Activated naive CD8-positive, alpha-beta T cell (primary cell): ENCODE data around the gene STON2.

ENCODE experiments used
- H3K27ac Mint-ChIP-seq: one replicate; pipeline ENCODE4 v1.8.0; 2021; ENCODE audit warnings: mixed read lengths
- H3K27me3 Mint-ChIP-seq: one replicate; pipeline ENCODE4 v1.8.0; 2021; ENCODE audit warnings: mixed read lengths
- H3K36me3 Mint-ChIP-seq: one replicate; pipeline ENCODE4 v1.8.0; 2021; ENCODE audit warnings: mixed read lengths
- H3K4me1 Mint-ChIP-seq: one replicate; pipeline ENCODE4 v1.8.0; 2021; ENCODE audit warnings: low read depth, mixed read lengths
- H3K4me3 Mint-ChIP-seq: one replicate; pipeline ENCODE4 v1.8.0; 2021; ENCODE audit warnings: mild to moderate bottlenecking, mixed read lengths
- H3K9me3 Mint-ChIP-seq: one replicate; pipeline ENCODE4 v1.8.0; 2021; ENCODE audit warnings: low read depth, mixed read lengths

STON2 gene

DNA sequence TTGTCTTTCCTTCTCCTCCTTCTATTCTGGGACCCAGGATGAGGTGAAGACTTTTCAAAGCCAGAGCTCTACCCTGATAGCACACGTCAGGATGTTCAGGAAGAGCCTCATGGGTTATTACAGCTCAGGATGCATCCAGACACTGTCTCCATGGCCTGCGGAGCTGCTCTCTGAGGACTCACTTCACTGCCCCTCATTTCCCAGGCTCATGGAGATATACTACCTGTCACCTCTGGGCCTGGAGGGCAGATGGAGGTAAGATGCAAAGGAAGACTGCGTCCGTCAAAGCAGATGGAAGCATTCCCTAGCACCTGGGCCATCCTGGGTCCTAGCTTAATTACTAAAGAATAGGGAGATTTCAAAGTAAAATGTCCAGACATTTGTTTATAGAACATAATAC is 32.6 kb downstream of the STON2 start:
- Mint-ChIP-seq H3K27me3 (peaks cover 2% of the 10 kb centered on the region), H3K9me3 (no peaks in the 10 kb centered on the region), H3K27ac (no peak overlapping the region), H3K36me3 (no peaks in the 10 kb centered on the region), H3K4me1 (no peaks in the 10 kb centered on the region), H3K4me3 (no peak overlapping the region)

DNA sequence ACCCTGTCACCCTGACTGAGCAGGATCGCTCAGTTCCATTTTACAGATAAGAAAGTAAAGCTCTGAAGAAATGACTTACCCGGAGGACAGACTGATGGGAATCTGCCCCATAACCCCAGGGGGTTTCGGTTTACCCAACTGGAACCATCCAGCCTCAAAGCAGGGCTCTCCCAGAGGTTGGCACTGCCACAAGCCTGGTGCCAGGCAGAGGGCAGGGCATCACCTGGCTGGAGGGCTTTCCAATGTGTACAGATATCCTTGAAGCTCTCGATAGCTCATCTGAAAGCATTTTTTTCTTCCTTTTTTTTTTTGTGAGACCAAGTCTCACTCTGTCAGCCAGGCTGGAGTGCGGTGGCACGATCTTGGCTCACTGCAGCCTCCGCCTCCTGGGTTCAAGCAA is 33.2 kb downstream of the STON2 start:
- H3K4me1 Mint-ChIP-seq = no peaks in the 10 kb centered on the region
- H3K27ac Mint-ChIP-seq = no peak overlapping the region
- H3K36me3 Mint-ChIP-seq = no peaks in the 10 kb centered on the region
- no peak overlapping the region for H3K4me3 Mint-ChIP-seq
- H3K9me3 Mint-ChIP-seq = no peaks in the 10 kb centered on the region
- H3K27me3 Mint-ChIP-seq = peaks cover 2% of the 10 kb centered on the region

DNA sequence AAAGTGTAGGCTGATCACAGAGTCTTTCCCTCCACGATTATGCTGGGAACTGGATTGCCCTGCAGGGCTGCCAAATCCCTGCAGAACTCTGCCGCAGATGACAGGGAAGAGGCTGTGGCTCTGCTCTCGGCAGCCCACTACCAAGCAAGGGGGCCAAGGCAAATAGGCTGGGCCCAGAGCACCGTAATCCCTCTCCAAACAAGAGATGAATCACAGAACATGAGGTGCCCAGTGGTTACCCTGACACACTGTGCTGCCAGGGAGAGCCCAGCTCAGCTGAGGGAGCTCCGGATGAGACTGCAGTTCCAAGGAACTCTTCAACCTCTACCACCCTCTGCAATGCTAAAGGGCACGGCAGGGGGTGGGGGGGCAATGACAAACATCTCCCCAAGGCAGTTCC is 33.9 kb downstream of the STON2 start:
- Mint-ChIP-seq H3K27ac (no peak overlapping the region), H3K27me3 (peaks cover 2% of the 10 kb centered on the region), H3K36me3 (no peaks in the 10 kb centered on the region), H3K4me3 (no peak overlapping the region), H3K9me3 (no peaks in the 10 kb centered on the region), H3K4me1 (no peaks in the 10 kb centered on the region)

GRCh38 chr14:81363746-81364378 is 36.3 kb downstream of the STON2 start:
- no peaks in the 10 kb centered on the region for H3K36me3 Mint-ChIP-seq
- peaks cover 2% of the 10 kb centered on the region for H3K27me3 Mint-ChIP-seq
- H3K4me1 Mint-ChIP-seq = no peaks in the 10 kb centered on the region
- no peak overlapping the region for H3K27ac Mint-ChIP-seq
- H3K4me3 Mint-ChIP-seq = no peak overlapping the region
- H3K9me3 Mint-ChIP-seq = no peaks in the 10 kb centered on the region

DNA sequence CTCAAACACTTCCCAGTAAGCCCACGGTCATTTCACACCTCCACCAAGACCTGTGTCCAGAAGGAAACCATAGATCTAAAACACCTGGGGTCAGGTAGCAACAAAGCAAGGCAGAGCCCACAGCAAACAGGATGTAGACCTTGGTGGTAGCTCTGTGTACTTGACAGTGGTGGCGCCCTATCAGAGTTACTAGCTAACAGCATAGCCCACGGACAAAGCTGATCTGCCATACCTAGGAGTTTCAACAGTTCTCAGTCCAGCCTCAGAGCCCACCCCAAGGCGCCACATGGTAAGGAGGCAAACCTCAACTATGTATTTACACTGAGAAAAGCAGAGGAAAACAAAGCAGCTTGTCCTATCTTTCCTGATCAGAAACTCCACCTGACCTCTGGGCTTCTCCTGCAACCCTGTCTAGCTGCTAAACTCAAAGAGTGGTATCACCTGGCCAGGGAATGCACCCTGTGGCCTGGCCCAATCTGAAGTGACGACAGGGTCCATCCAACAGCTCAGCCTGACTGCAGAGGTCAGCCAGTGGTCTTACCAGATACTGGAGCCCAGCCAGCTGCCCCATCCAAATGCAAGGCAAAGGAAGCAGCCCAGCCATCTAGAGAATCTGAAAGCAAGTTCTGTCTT is 46.3 kb downstream of the STON2 start:
- H3K4me3 Mint-ChIP-seq = no peak overlapping the region
- H3K9me3 Mint-ChIP-seq = peaks cover 4% of the 10 kb centered on the region
- peaks cover 6% of the 10 kb centered on the region for H3K36me3 Mint-ChIP-seq
- H3K27ac Mint-ChIP-seq = no peak overlapping the region
- peaks cover 1% of the 10 kb centered on the region for H3K27me3 Mint-ChIP-seq
- H3K4me1 Mint-ChIP-seq = no peaks in the 10 kb centered on the region

DNA sequence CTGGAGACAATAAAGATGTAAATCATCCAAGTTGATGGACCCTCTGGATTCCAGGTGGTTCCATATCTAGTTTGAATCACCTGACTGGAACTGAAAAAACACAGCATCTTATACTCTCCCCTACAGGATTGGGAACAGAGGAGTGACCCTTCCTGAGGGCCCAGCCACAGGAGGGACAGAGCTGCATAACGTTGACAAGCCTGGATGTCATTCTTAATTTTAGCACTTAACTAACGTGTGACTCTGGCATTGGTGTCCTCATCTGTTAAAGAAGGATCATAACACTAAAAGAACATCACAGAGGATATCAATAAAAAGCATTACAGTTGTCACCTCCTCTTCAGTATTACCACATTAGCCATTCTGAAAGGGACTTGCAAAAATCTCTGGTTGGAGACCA is 47.7 kb downstream of the STON2 start:
- Mint-ChIP-seq H3K27me3 (no peaks in the 10 kb centered on the region), H3K4me1 (no peaks in the 10 kb centered on the region), H3K4me3 (no peak overlapping the region), H3K36me3 (peaks cover 6% of the 10 kb centered on the region), H3K27ac (no peak overlapping the region), H3K9me3 (peaks cover 4% of the 10 kb centered on the region)

GRCh38 chr14:81351205-81351604 is 48.9 kb downstream of the STON2 start:
- H3K36me3 Mint-ChIP-seq = peaks cover 6% of the 10 kb centered on the region
- no peak overlapping the region for H3K27ac Mint-ChIP-seq
- no peaks in the 10 kb centered on the region for H3K4me1 Mint-ChIP-seq
- H3K27me3 Mint-ChIP-seq = no peaks in the 10 kb centered on the region
- peaks cover 4% of the 10 kb centered on the region for H3K9me3 Mint-ChIP-seq
- no peak overlapping the region for H3K4me3 Mint-ChIP-seq

- Mint-ChIP-seq H3K9me3 (peaks cover 4% of the 10 kb centered on the region), H3K4me1 (no peaks in the 10 kb centered on the region)
Observed at GRCh38 chr14:81350344-81351130, 49.6 kb downstream of the STON2 start.

GRCh38 chr14:81348061-81348460 is 52.1 kb downstream of the STON2 start:
- peaks cover 5% of the 10 kb centered on the region for H3K27me3 Mint-ChIP-seq
- H3K9me3 Mint-ChIP-seq = no peaks in the 10 kb centered on the region
- H3K27ac Mint-ChIP-seq = no peak overlapping the region
- H3K4me1 Mint-ChIP-seq = no peaks in the 10 kb centered on the region
- no peak overlapping the region for H3K4me3 Mint-ChIP-seq
- no peaks in the 10 kb centered on the region for H3K36me3 Mint-ChIP-seq

More at GRCh38 chr14:81350344-81351130, 49.6 kb downstream of the STON2 start:
- peaks cover 6% of the 10 kb centered on the region for H3K36me3 Mint-ChIP-seq
- no peak overlapping the region for H3K27ac Mint-ChIP-seq
- H3K4me3 Mint-ChIP-seq = no peak overlapping the region
- no peaks in the 10 kb centered on the region for H3K27me3 Mint-ChIP-seq

GRCh38 chr14:81345781-81346180 is 54.3 kb downstream of the STON2 start:
- Mint-ChIP-seq H3K27ac (no peak overlapping the region), H3K4me1 (no peaks in the 10 kb centered on the region), H3K4me3 (no peak overlapping the region), H3K36me3 (no peaks in the 10 kb centered on the region), H3K9me3 (no peaks in the 10 kb centered on the region), H3K27me3 (peaks cover 6% of the 10 kb centered on the region)

GRCh38 chr14:81344481-81345160 is 55.5 kb downstream of the STON2 start:
- Mint-ChIP-seq H3K4me3 (no peak overlapping the region), H3K9me3 (no peaks in the 10 kb centered on the region), H3K4me1 (no peaks in the 10 kb centered on the region), H3K36me3 (no peaks in the 10 kb centered on the region), H3K27ac (no peak overlapping the region), H3K27me3 (peaks cover 6% of the 10 kb centered on the region)

DNA sequence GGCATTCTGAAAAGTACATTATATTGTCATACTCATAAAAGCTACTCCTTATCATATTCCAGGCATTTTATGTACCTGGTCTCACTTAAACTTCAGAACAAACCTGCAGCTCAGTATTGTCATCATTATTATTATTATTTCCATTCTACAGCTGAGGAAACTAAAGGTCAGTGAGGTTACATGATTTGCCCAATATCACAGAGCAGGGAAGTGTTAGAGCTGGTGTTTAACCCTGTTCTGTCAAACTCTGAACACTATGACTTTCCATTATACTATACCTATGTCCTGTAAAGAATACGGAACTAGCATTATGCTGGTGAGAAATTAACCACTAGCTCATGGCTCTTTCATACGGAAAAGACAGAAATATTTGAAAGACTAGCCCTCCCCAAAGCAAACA is 56.4 kb downstream of the STON2 start:
- Mint-ChIP-seq H3K4me1 (no peaks in the 10 kb centered on the region), H3K27ac (no peak overlapping the region), H3K36me3 (no peaks in the 10 kb centered on the region), H3K9me3 (no peaks in the 10 kb centered on the region), H3K4me3 (no peak overlapping the region), H3K27me3 (peaks cover 6% of the 10 kb centered on the region)

GRCh38 chr14:81342850-81343580 is 57.1 kb downstream of the STON2 start:
- peaks cover 6% of the 10 kb centered on the region for H3K27me3 Mint-ChIP-seq
- H3K4me3 Mint-ChIP-seq = no peak overlapping the region
- H3K4me1 Mint-ChIP-seq = no peaks in the 10 kb centered on the region
- no peaks in the 10 kb centered on the region for H3K36me3 Mint-ChIP-seq
- no peak overlapping the region for H3K27ac Mint-ChIP-seq
- H3K9me3 Mint-ChIP-seq = no peaks in the 10 kb centered on the region

GRCh38 chr14:81341781-81342180 is 58.3 kb downstream of the STON2 start:
- H3K36me3 Mint-ChIP-seq = no peaks in the 10 kb centered on the region
- H3K4me1 Mint-ChIP-seq = no peaks in the 10 kb centered on the region
- H3K4me3 Mint-ChIP-seq = no peak overlapping the region
- no peaks in the 10 kb centered on the region for H3K9me3 Mint-ChIP-seq
- H3K27ac Mint-ChIP-seq = no peak overlapping the region
- peaks cover 6% of the 10 kb centered on the region for H3K27me3 Mint-ChIP-seq
